Thyroid gland (tissue), 4 donors: ENCODE data around the gene SMIM27. TPM values are rescaled to one million over a fixed set of nuclear protein-coding genes. Genes with fewer than 3 reads are reported as not detected.

Experiments
- DNase-seq, 2 donors: peaks; one replicate each; pipeline ENCODE4 v3.0.0-alpha.2; 2019
- H3K27ac ChIP-seq, 3 donors: fragments of 200-600 bp; sonication (generic); 1 replicate in 2 of 3; 2 replicates in 1 of 3; pipeline ENCODE4 v1.5.1; 2016 to 2019; ENCODE audit warnings: mild to moderate bottlenecking in 1 of 3, moderate library complexity in 1 of 3
- H3K27me3 ChIP-seq: fragments of 200-600 bp; sonication (generic); one replicate; pipeline ENCODE4 v1.5.1; 2019
- H3K36me3 ChIP-seq, 2 donors: fragments of 200-600 bp; sonication (generic); one replicate each; pipeline ENCODE4 v1.5.1; 2016 to 2019
- H3K4me1 ChIP-seq, 2 donors: fragments of 200-600 bp; sonication (generic); one replicate each; pipeline ENCODE4 v1.5.1; 2017 to 2019
- H3K4me3 ChIP-seq, 3 donors: fragments of 200-600 bp; sonication (generic); replicated peaks in 1 of 3; 1 replicate in 2 of 3; 2 replicates in 1 of 3; pipeline ENCODE4 v1.5.1; 2016; ENCODE audit warnings: mild to moderate bottlenecking in 1 of 3
- H3K9me3 ChIP-seq: fragments of 200-600 bp; sonication (generic); one replicate; pipeline ENCODE4 v1.5.1; 2017
- CTCF ChIP-seq, 6 experiments: fragments of 200-600 bp in 3 of 6; fragments of 450-650 bp in 3 of 6; sonication (generic) in 3 of 6; IDR thresholded peaks; one replicate each; pipeline ENCODE4 v1.5.1; 2016 to 2019; ENCODE audit warnings: antibody characterized with exemption in 6 of 6, mild to moderate bottlenecking in 2 of 6, inconsistent platforms in 1 of 6, moderate library complexity in 1 of 6
- POLR2A ChIP-seq, 2 donors: fragments of 450-650 bp; IDR thresholded peaks; one replicate each; pipeline ENCODE4 v1.6.1; 2017; ENCODE audit warnings: antibody characterized with exemption in 2 of 2, mild to moderate bottlenecking in 2 of 2, moderate library complexity in 1 of 2
- WGBS, 2 donors: methylation state at CpG; one replicate each; pipeline ENCODE4 v1.1.5; 2017; 5-methylcytosine and 5-hydroxymethylcytosine counted together
- intact Hi-C: fragments of 100-400 bp; cut with DNase I; formaldehyde crosslinking; loops from one replicate; pipeline ENCODE4 v1.15.1; 2023
- total RNA-seq, 4 donors: library from RNA; depleted of rRNA; stranded (reverse); fragments of >200 nt; gene quantifications; one replicate each; pipeline ENCODE4 v1.2.3, GENCODE V29; 2016

SMIM27 gene
- total RNA-seq, 4 donors from 2014 or later = 1.3 to 23.9 (median 9.9) TPM

GRCh38 chr9:32577316-32577715 lies 25.2 kb downstream of the SMIM27 start:
- Histone ChIP-seq H3K27me3 (no peaks in the 10 kb centered on the region), H3K27ac (no peak overlapping the region), H3K9me3 (no peaks in the 10 kb centered on the region), H3K4me3 (no peak overlapping the region), H3K36me3 (no peaks in the 10 kb centered on the region), H3K4me1 (peaks cover 0 to 9% of the 10 kb centered on the region in 2 donors)
- TF ChIP-seq POLR2A (IDR thresholded peaks at IDR 0.05) (no peak), CTCF (IDR thresholded peaks at IDR 0.05) (no peak)
- 81 to 82% methylated on average over 3 of the region's 3 CpGs for WGBS, 2 donors
- DNase-seq = no peak
- intact Hi-C loops = no loop called here

GRCh38 chr9:32578976-32579375 lies 26.8 kb downstream of the SMIM27 start:
- 61% methylated on average over 5 of the region's 5 CpGs for WGBS, 2 donors
- TF ChIP-seq POLR2A (IDR thresholded peaks at IDR 0.05) = no peak
- TF ChIP-seq CTCF (IDR thresholded peaks at IDR 0.05) = no peak
- intact Hi-C loops = no loop called here
- Histone ChIP-seq H3K36me3 (no peaks in the 10 kb centered on the region), H3K4me3 (no peak overlapping the region), H3K9me3 (no peaks in the 10 kb centered on the region), H3K27ac (no peak overlapping the region), H3K27me3 (no peaks in the 10 kb centered on the region), H3K4me1 (peaks cover 0 to under 1% of the 10 kb centered on the region in 2 donors)
- no peak for DNase-seq

- no peak overlapping the region for H3K4me3 ChIP-seq
- WGBS, 2 donors = 22% methylated on average over 4 of the region's 4 CpGs
- intact Hi-C loops = loop anchor here (5.0 kb wide), 2 partner anchors 53 to 387 kb away; partner anchors contain the start of gene RIGI
Observed at GRCh38 chr9:32579706-32580331, 27.7 kb downstream of the SMIM27 start.

DNA sequence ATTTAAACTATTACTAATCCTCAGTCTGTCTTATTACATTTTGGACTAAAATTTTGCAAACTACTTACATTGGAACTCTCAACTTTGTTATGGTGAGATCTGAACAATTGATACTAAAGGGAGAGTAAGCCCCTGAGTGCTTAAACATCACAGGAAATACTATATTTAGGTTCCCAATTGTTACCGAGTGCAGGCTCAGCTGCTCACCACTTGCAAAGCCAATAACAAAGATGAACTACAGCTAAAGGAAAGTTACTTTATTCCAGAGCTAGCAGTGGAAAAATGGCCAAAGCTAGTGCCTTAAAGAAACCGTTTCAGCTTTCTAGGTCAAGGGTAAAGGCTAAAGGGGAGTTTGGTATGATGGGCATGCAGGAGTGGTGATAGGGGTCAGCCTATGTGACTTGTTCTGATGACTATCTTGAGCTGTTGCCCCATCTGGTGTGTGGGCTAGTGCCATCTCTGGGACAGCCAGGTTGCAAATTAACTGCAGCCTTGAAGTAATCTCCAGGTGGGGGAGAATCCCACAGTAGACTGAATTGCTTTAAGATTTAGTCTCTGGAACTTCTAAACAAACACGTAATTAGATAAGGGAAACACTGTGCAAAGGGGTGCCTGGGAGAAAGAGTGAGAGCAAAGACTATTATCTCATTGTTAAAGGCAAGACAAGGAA lies 28.6 kb downstream of the SMIM27 start:
- Histone ChIP-seq H3K4me1 (no peaks in the 10 kb centered on the region), H3K27me3 (no peaks in the 10 kb centered on the region), H3K9me3 (no peaks in the 10 kb centered on the region), H3K27ac (no peak overlapping the region), H3K36me3 (no peaks in the 10 kb centered on the region), H3K4me3 (no peak overlapping the region)
- TF ChIP-seq CTCF (IDR thresholded peaks at IDR 0.05) (no peak), POLR2A (IDR thresholded peaks at IDR 0.05) (no peak)
- intact Hi-C loops = loop anchor here (5.0 kb wide), 2 partner anchors 53 to 387 kb away; partner anchors contain the start of gene RIGI
- DNase-seq = no peak
- 18 to 26% methylated on average over 3 of the region's 3 CpGs for WGBS, 2 donors

More at GRCh38 chr9:32579706-32580331, 27.7 kb downstream of the SMIM27 start:
- no peaks in the 10 kb centered on the region for H3K27me3 ChIP-seq
- DNase-seq = peak; percentile 62 to 69
- H3K36me3 ChIP-seq = no peaks in the 10 kb centered on the region
- H3K4me1 ChIP-seq = no peaks in the 10 kb centered on the region
- no peaks in the 10 kb centered on the region for H3K9me3 ChIP-seq
- peak; percentile 39 to 86 (median 76) for TF ChIP-seq CTCF (IDR thresholded peaks at IDR 0.05)
- TF ChIP-seq POLR2A (IDR thresholded peaks at IDR 0.05) = no peak
- no peak overlapping the region for H3K27ac ChIP-seq
